ENCODE data around the gene CAPN14.

- TF ChIP-seq CTCF (IDR thresholded peaks at IDR 0.05), result no peak
- no peak for TF ChIP-seq POLR2A (IDR thresholded peaks at IDR 0.05)
These were observed 79.9 kb downstream of the CAPN14 start for GRCh38 chr2:31137211-31138036.

Data from sigmoid colon (tissue), 3 donors.